ENCODE results near the gene TMUB1. TPM values are rescaled to one million over a fixed set of nuclear protein-coding genes. Genes with fewer than 3 reads are reported as not detected.
A peak's percentile ranks its signal among the peaks of the same experiment; 100 is the strongest.
"Not testable (repeated sequence)": the region's sequence is repeated elsewhere in the genome, so short reads cannot be mapped to it uniquely, and the experiment has no call there.

TMUB1 gene
- total and polyA plus RNA-seq, 4 donors: 8.5 to 57.2 (median 38.0) TPM

- 14% methylated on average over 9 of the region's 14 CpGs for WGBS (ENCODE audit: insufficient coverage)
These were observed 36.4 kb downstream of the TMUB1 start for GRCh38 chr7:151046603-151047573.

GRCh38 chr7:151045967-151046366 is 37.3 kb downstream of the TMUB1 start:
- DNase-seq (ENCODE audit: low read depth in 4 of 6, low spot score in 6 of 6): no peak
- Histone ChIP-seq H3K9me3 (ENCODE audit: control insufficient read depth, insufficient read depth, low read length) (no peaks in the 10 kb centered on the region), H3K4me3 (ENCODE audit: low read depth, low read length) (no peak overlapping the region), H3K27me3 (ENCODE audit: control insufficient read depth, insufficient read depth, low read length) (no peaks in the 10 kb centered on the region), H3K27ac (ENCODE audit: low read depth, low read length) (no peak overlapping the region), H3K4me1 (ENCODE audit: control insufficient read depth, insufficient read depth, low read length) (peaks cover 48% of the 10 kb centered on the region), H3K36me3 (ENCODE audit: control insufficient read depth, insufficient read depth, low read length) (peaks cover 70% of the 10 kb centered on the region)
- WGBS (ENCODE audit: insufficient coverage): 83% methylated on average over 8 of the region's 9 CpGs

More at GRCh38 chr7:151046603-151047573, 36.4 kb downstream of the TMUB1 start:
- peak in 3 of 6 donors; percentile 38 to 78 (median 76) for DNase-seq (ENCODE audit: low read depth in 4 of 6, low spot score in 6 of 6)
- H3K9me3 ChIP-seq (ENCODE audit: control insufficient read depth, insufficient read depth, low read length): no peaks in the 10 kb centered on the region
- H3K36me3 ChIP-seq (ENCODE audit: control insufficient read depth, insufficient read depth, low read length): peaks cover 65% of the 10 kb centered on the region
- H3K4me3 ChIP-seq (ENCODE audit: low read depth, low read length): no peak overlapping the region
- peak overlapping the region; percentile 43 for H3K27ac ChIP-seq (ENCODE audit: low read depth, low read length)
- H3K27me3 ChIP-seq (ENCODE audit: control insufficient read depth, insufficient read depth, low read length): no peaks in the 10 kb centered on the region
- H3K4me1 ChIP-seq (ENCODE audit: control insufficient read depth, insufficient read depth, low read length): peaks cover 53% of the 10 kb centered on the region

GRCh38 chr7:151045262-151045661 is 38.0 kb downstream of the TMUB1 start:
- no peaks in the 10 kb centered on the region for H3K9me3 ChIP-seq (ENCODE audit: control insufficient read depth, insufficient read depth, low read length)
- peaks cover 44% of the 10 kb centered on the region for H3K4me1 ChIP-seq (ENCODE audit: control insufficient read depth, insufficient read depth, low read length)
- H3K27me3 ChIP-seq (ENCODE audit: control insufficient read depth, insufficient read depth, low read length): no peaks in the 10 kb centered on the region
- WGBS (ENCODE audit: insufficient coverage): 68% methylated on average over 7 of the region's 11 CpGs
- no peak for DNase-seq (ENCODE audit: low read depth in 4 of 6, low spot score in 6 of 6)
- H3K4me3 ChIP-seq (ENCODE audit: low read depth, low read length): no peak overlapping the region
- H3K36me3 ChIP-seq (ENCODE audit: control insufficient read depth, insufficient read depth, low read length): peaks cover 77% of the 10 kb centered on the region
- H3K27ac ChIP-seq (ENCODE audit: low read depth, low read length): no peak overlapping the region

- no peaks in the 10 kb centered on the region for H3K9me3 ChIP-seq (ENCODE audit: control insufficient read depth, insufficient read depth, low read length)
These were observed 39.3 kb downstream of the TMUB1 start for GRCh38 chr7:151043959-151044358.

GRCh38 chr7:151043449-151043848 is 39.8 kb downstream of the TMUB1 start:
- not testable (repeated sequence) for H3K9me3 ChIP-seq (ENCODE audit: control insufficient read depth, insufficient read depth, low read length); H3K4me3 ChIP-seq (ENCODE audit: low read depth, low read length); DNase-seq (ENCODE audit: low read depth in 4 of 6, low spot score in 6 of 6); H3K27ac ChIP-seq (ENCODE audit: low read depth, low read length); H3K27me3 ChIP-seq (ENCODE audit: control insufficient read depth, insufficient read depth, low read length)
- H3K36me3 ChIP-seq (ENCODE audit: control insufficient read depth, insufficient read depth, low read length): peaks cover 86% of the 10 kb centered on the region
- H3K4me1 ChIP-seq (ENCODE audit: control insufficient read depth, insufficient read depth, low read length): peaks cover 35% of the 10 kb centered on the region
- WGBS (ENCODE audit: insufficient coverage): 99% methylated on average over 10 of the region's 10 CpGs

More at GRCh38 chr7:151043959-151044358, 39.3 kb downstream of the TMUB1 start:
- H3K27me3 ChIP-seq (ENCODE audit: control insufficient read depth, insufficient read depth, low read length): no peaks in the 10 kb centered on the region
- H3K4me3 ChIP-seq (ENCODE audit: low read depth, low read length): no peak overlapping the region
- DNase-seq (ENCODE audit: low read depth in 4 of 6, low spot score in 6 of 6): no peak
- WGBS (ENCODE audit: insufficient coverage): 96% methylated on average over 16 of the region's 20 CpGs
- peaks cover 37% of the 10 kb centered on the region for H3K4me1 ChIP-seq (ENCODE audit: control insufficient read depth, insufficient read depth, low read length)
- no peak overlapping the region for H3K27ac ChIP-seq (ENCODE audit: low read depth, low read length)
- H3K36me3 ChIP-seq (ENCODE audit: control insufficient read depth, insufficient read depth, low read length): peaks cover 83% of the 10 kb centered on the region

- 90% methylated on average over 30 of the region's 30 CpGs for WGBS (ENCODE audit: insufficient coverage)
- H3K27ac ChIP-seq (ENCODE audit: low read depth, low read length): no peak overlapping the region
- H3K4me1 ChIP-seq (ENCODE audit: control insufficient read depth, insufficient read depth, low read length): peaks cover 8% of the 10 kb centered on the region
- no peak for DNase-seq (ENCODE audit: low read depth in 4 of 6, low spot score in 6 of 6)
- H3K36me3 ChIP-seq (ENCODE audit: control insufficient read depth, insufficient read depth, low read length): peaks cover 100% of the 10 kb centered on the region
- H3K27me3 ChIP-seq (ENCODE audit: control insufficient read depth, insufficient read depth, low read length): no peaks in the 10 kb centered on the region
- H3K9me3 ChIP-seq (ENCODE audit: control insufficient read depth, insufficient read depth, low read length): no peaks in the 10 kb centered on the region
- H3K4me3 ChIP-seq (ENCODE audit: low read depth, low read length): no peak overlapping the region
These were observed 42.5 kb downstream of the TMUB1 start for GRCh38 chr7:151040616-151041375.

- Histone ChIP-seq H3K36me3 (ENCODE audit: control insufficient read depth, insufficient read depth, low read length) (peaks cover 100% of the 10 kb centered on the region), H3K4me3 (ENCODE audit: low read depth, low read length) (no peak overlapping the region), H3K27me3 (ENCODE audit: control insufficient read depth, insufficient read depth, low read length) (no peaks in the 10 kb centered on the region), H3K4me1 (ENCODE audit: control insufficient read depth, insufficient read depth, low read length) (peaks cover 2% of the 10 kb centered on the region), H3K9me3 (ENCODE audit: control insufficient read depth, insufficient read depth, low read length) (no peaks in the 10 kb centered on the region), H3K27ac (ENCODE audit: low read depth, low read length) (no peak overlapping the region)
- DNase-seq (ENCODE audit: low read depth in 4 of 6, low spot score in 6 of 6): no peak
- 81% methylated on average over 15 of the region's 18 CpGs for WGBS (ENCODE audit: insufficient coverage)
These were observed 43.3 kb downstream of the TMUB1 start for GRCh38 chr7:151039850-151040548.

GRCh38 chr7:151038951-151039849 is 44.1 kb downstream of the TMUB1 start:
- H3K36me3 ChIP-seq (ENCODE audit: control insufficient read depth, insufficient read depth, low read length): peaks cover 100% of the 10 kb centered on the region
- peaks cover 4% of the 10 kb centered on the region for H3K4me1 ChIP-seq (ENCODE audit: control insufficient read depth, insufficient read depth, low read length)
- no peak for DNase-seq (ENCODE audit: low read depth in 4 of 6, low spot score in 6 of 6)
- H3K27me3 ChIP-seq (ENCODE audit: control insufficient read depth, insufficient read depth, low read length): no peaks in the 10 kb centered on the region
- 73% methylated on average over 8 of the region's 12 CpGs for WGBS (ENCODE audit: insufficient coverage)
- no peak overlapping the region for H3K4me3 ChIP-seq (ENCODE audit: low read depth, low read length)
- H3K27ac ChIP-seq (ENCODE audit: low read depth, low read length): no peak overlapping the region
- H3K9me3 ChIP-seq (ENCODE audit: control insufficient read depth, insufficient read depth, low read length): no peaks in the 10 kb centered on the region

Measured in spinal cord (tissue), 10 donors.